H1 (cell line): Measurements from ENCODE around the gene FAM9C.

ENCODE experiments used
- EZH2 ChIP-seq: fragments of 200-600 bp; sonication (generic); IDR thresholded peaks from 2 replicates; pipeline ENCODE4 v1.7.1; 2012; ENCODE audit warnings: low read depth, mild to moderate bottlenecking, moderate library complexity, low read length, inconsistent platforms; ENCODE audit not compliant: severe bottlenecking
- POLR2A ChIP-seq, 2 experiments: IDR thresholded peaks; 1 replicate in 1 of 2; 2 replicates in 1 of 2; pipeline ENCODE4 v1.6.1; 2011; ENCODE audit warnings: low read depth in 2 of 2, low read length in 2 of 2, mild to moderate bottlenecking in 2 of 2; ENCODE audit errors: control extremely low read depth in 1 of 2
- RNF2 ChIP-seq: fragments of 200-900, 300-1000 bp; sonication (generic); IDR thresholded peaks from 2 replicates; pipeline ENCODE4 v1.7.1; 2016; ENCODE audit warnings: borderline replicate concordance, low read depth, mild to moderate bottlenecking, antibody characterized with exemption, low read length; ENCODE audit not compliant: poor library complexity, severe bottlenecking; ENCODE audit errors: missing control alignments
- SP1 ChIP-seq: IDR thresholded peaks from 2 replicates; pipeline ENCODE4 v1.6.1; 2011; ENCODE audit warnings: low read depth, low read length
- TF ChIP-seq, protein P1 (sequence below), 3 experiments: IDR thresholded peaks; 1 replicate in 2 of 3; 2 replicates in 1 of 3; pipeline versions ENCODE4 v1.5.1 to v1.6.1; 2011; ENCODE audit warnings: low read length in 3 of 3, mild to moderate bottlenecking in 3 of 3, inconsistent platforms in 2 of 3, low read depth in 1 of 3, moderate library complexity in 1 of 3; ENCODE audit not compliant: insufficient read depth in 1 of 3; ENCODE audit errors: control extremely low read depth in 1 of 3
- TF ChIP-seq, protein P2 (sequence below): IDR thresholded peaks from 2 replicates; pipeline ENCODE4 v1.6.1; 2011; ENCODE audit warnings: low read length, improper control_type of control experiment

DNA sequence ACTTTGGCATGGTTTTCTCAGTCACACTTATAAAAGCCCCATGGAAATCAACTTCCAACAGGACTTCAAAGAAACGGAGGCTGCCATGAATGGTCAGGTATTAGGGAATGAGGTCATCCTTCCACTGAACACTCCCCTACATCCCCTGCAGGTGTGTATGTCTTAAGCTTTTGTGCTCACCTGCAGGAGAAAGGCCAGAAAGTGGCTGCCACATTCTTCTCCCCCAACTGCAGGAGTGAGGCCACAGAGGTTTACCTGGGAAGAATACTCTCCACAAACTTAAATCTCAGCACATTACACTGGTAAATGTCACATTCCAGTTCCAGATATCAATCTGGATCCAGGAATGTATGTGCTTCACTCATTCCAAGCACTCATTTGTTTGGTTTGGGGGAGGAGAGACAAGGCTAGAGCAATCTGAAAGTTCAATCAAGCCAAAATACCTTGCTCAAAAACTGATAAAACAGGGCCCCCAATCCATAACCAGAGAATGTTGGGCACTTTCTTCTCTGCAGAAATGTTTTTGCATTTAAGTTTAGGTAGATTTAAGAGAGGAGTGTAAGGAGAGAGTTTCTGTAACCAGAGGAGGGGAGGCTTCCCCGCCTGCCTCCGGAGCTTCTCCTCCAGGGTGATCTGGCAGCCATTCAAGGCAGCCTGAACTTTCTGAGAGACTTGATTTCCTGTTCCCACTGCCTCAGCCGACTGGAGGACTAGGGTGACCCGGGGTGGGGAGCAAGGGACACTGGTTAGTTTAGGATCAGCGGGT lies 15.4 kb downstream of the FAM9C start:
- TF ChIP-seq SP1 (no peak), POLR2A (IDR thresholded peaks at IDR 0.05; ENCODE audit: control extremely low read depth in 1 of 2, low read depth in 2 of 2, low read length in 2 of 2) (no peak), EZH2 (no peak), RNF2 (no peak)
- TF ChIP-seq, protein P1, sequence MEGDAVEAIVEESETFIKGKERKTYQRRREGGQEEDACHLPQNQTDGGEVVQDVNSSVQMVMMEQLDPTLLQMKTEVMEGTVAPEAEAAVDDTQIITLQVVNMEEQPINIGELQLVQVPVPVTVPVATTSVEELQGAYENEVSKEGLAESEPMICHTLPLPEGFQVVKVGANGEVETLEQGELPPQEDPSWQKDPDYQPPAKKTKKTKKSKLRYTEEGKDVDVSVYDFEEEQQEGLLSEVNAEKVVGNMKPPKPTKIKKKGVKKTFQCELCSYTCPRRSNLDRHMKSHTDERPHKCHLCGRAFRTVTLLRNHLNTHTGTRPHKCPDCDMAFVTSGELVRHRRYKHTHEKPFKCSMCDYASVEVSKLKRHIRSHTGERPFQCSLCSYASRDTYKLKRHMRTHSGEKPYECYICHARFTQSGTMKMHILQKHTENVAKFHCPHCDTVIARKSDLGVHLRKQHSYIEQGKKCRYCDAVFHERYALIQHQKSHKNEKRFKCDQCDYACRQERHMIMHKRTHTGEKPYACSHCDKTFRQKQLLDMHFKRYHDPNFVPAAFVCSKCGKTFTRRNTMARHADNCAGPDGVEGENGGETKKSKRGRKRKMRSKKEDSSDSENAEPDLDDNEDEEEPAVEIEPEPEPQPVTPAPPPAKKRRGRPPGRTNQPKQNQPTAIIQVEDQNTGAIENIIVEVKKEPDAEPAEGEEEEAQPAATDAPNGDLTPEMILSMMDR (IDR thresholded peaks at IDR 0.05; ENCODE audit: control extremely low read depth in 1 of 3, insufficient read depth in 1 of 3, low read depth in 1 of 3, low read length in 3 of 3): no peak
- TF ChIP-seq, protein P2, sequence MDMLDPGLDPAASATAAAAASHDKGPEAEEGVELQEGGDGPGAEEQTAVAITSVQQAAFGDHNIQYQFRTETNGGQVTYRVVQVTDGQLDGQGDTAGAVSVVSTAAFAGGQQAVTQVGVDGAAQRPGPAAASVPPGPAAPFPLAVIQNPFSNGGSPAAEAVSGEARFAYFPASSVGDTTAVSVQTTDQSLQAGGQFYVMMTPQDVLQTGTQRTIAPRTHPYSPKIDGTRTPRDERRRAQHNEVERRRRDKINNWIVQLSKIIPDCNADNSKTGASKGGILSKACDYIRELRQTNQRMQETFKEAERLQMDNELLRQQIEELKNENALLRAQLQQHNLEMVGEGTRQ: no peak
